ENCODE results near the gene ROCK2. TPM values are rescaled to one million over a fixed set of nuclear protein-coding genes. Genes with fewer than 3 reads are reported as not detected.
A peak's percentile ranks its signal among the peaks of the same experiment; 100 is the strongest.

ROCK2 gene
- total RNA-seq, 4 donors from 2014 or later, result 42.0 to 85.4 (median 70.7) TPM

DNA sequence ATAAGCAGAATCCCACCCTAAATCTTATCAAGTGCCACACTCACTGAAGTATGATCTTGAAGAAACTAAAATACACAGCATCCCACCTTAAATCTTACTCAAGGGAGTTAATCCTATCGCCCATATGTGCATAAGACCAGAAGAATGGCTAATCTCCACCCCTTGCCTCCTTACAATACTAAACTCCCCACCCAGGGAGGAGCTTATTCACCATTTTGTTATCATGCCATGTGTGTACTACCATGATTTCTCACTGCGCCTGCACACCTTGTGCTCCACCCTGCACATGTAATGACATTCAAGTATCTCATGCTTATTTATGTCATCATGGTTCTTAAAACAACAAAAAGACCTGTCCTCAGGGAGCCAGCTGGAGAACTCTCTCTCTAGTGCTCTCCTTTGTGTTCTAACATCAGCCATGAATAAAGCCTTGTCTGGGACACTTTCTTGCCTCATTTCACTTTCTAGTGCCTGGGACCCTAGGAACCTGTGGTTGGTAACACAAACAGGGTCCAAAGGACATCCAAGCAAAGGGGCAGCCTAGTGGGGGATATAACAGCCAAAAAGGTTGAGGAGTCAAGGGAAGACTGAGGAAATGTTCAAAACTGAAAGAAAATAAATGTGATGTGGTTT is 101.8 kb downstream of the ROCK2 start:
- Histone ChIP-seq H3K9me3 (no peaks in the 10 kb centered on the region), H3K4me3 (no peak overlapping the region), H3K4me1 (peaks cover 0 to 5% of the 10 kb centered on the region in 2 donors), H3K27ac (no peak overlapping the region), H3K36me3 (peaks cover 0 to 10% of the 10 kb centered on the region in 2 donors), H3K27me3 (no peaks in the 10 kb centered on the region)
- ATAC-seq (no peak), DNase-seq (no peak)
- intact Hi-C loops (cut with DNase I; ENCODE audit: low total_unique reads) (no loop called here), in situ Hi-C loops (cut with MboI; ENCODE audit: low sequenced_read_pairs in 4 of 4) (no loop called here)
- no peak for TF ChIP-seq POLR2A (IDR thresholded peaks at IDR 0.05)
- TF ChIP-seq, protein P1, sequence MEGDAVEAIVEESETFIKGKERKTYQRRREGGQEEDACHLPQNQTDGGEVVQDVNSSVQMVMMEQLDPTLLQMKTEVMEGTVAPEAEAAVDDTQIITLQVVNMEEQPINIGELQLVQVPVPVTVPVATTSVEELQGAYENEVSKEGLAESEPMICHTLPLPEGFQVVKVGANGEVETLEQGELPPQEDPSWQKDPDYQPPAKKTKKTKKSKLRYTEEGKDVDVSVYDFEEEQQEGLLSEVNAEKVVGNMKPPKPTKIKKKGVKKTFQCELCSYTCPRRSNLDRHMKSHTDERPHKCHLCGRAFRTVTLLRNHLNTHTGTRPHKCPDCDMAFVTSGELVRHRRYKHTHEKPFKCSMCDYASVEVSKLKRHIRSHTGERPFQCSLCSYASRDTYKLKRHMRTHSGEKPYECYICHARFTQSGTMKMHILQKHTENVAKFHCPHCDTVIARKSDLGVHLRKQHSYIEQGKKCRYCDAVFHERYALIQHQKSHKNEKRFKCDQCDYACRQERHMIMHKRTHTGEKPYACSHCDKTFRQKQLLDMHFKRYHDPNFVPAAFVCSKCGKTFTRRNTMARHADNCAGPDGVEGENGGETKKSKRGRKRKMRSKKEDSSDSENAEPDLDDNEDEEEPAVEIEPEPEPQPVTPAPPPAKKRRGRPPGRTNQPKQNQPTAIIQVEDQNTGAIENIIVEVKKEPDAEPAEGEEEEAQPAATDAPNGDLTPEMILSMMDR (IDR thresholded peaks at IDR 0.05 in 4 of 5, conservative IDR thresholded peaks at IDR 0.05 in 1 of 5), result no peak

DNA sequence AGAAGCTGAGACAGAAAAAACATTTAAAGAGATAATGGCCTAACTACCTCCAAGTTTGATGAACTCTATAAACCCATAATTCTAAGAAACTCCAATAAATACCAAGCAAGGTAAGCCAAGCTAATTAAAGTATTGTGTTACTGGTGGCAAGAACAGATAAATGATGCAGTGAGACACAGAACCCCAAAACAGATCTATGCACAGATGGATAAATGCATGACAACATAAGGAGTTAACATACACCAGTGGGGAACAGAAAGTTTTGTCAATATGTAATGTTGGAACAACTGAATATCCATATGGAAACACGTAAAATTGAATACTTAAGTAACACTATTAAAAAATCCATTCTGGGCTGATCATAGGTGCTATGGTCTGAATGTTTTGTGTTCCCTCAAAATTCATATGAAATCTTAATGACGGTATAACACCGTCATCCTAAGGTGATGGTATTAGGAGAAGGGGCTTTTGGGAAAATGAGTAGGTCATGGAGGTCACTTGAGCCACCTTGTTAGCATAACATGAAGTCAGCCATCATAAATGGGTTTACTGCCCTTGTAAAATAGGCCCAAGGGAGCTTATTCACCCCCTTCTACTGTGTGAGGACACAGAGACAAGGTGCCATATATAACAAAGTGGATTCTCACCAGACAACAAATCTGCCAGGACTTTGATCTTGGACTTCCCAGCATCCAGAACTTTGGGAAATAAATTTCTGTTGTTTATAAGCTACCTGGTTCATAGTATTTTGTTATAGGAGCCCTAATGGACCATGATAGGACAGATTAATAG is 102.8 kb downstream of the ROCK2 start:
- intact Hi-C loops (cut with DNase I; ENCODE audit: low total_unique reads) (no loop called here), in situ Hi-C loops (cut with MboI; ENCODE audit: low sequenced_read_pairs in 4 of 4) (no loop called here)
- no peaks in the 10 kb centered on the region for H3K36me3 ChIP-seq
- no peak for TF ChIP-seq POLR2A (IDR thresholded peaks at IDR 0.05)
- TF ChIP-seq, protein P1 (IDR thresholded peaks at IDR 0.05 in 4 of 5, conservative IDR thresholded peaks at IDR 0.05 in 1 of 5), result no peak
- H3K4me3 ChIP-seq, result no peak overlapping the region
- DNase-seq, result no peak
- H3K27me3 ChIP-seq, result no peaks in the 10 kb centered on the region
- H3K27ac ChIP-seq, result no peak overlapping the region
- no peaks in the 10 kb centered on the region for H3K9me3 ChIP-seq
- no peak for ATAC-seq
- H3K4me1 ChIP-seq, result peaks cover 0 to 5% of the 10 kb centered on the region in 2 donors

DNA sequence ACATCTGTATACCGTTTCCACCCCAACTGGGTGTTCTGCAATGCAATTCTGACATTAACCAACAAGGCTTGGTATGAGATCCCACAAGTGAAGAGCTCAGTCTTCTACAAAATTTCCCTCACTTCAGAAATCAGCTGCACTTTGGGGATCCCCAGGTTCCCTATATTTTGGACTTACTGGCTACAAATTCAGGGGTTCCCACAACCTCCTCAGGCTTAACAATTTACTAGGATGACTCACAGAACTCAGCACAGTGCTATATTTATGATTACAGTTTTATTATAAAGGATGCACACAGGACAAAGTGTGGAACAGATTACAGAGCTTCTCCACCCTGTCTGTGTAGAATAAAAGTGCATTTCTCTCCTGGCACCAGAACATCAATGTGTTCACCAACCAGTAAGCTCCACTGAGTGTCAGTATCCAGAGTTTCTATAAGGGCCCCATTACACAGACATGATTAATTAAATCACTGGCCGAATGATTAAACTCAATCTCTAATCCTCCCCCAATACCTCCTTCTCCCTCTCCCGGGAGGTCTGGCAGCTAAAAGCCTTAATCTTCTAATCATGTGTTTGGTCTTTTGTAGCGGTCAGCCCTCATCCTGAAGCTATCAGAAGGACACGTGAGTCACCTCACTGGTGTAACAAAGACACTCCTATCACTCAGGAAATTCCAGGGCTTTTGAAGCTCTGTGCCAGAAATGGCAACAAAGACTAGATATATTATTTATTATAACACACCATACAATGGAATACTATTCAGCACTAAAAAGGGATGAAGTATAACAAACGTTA is 104.6 kb downstream of the ROCK2 start:
- no peaks in the 10 kb centered on the region for H3K27me3 ChIP-seq
- no peak for TF ChIP-seq POLR2A (IDR thresholded peaks at IDR 0.05)
- TF ChIP-seq, protein P1 (IDR thresholded peaks at IDR 0.05 in 4 of 5, conservative IDR thresholded peaks at IDR 0.05 in 1 of 5), result no peak
- H3K9me3 ChIP-seq, result no peaks in the 10 kb centered on the region
- intact Hi-C loops (cut with DNase I; ENCODE audit: low total_unique reads), result loop anchor here (5.0 to 10.0 kb wide), 2 partner anchors 102 to 105 kb away; partner anchors contain the start of gene ROCK2
- no peak for DNase-seq
- peaks cover 15 to 19% of the 10 kb centered on the region in 2 donors for H3K4me1 ChIP-seq
- no peaks in the 10 kb centered on the region for H3K36me3 ChIP-seq
- H3K4me3 ChIP-seq, result no peak overlapping the region
- H3K27ac ChIP-seq, result peak overlapping the region; percentile 19 to 32 (median 26)
- ATAC-seq, result no peak
- in situ Hi-C loops (cut with MboI; ENCODE audit: low sequenced_read_pairs in 4 of 4), result loop anchor here (5.0 to 10.0 kb wide), 4 partner anchors 165 to 205 kb away; no protein-coding TSS in a partner anchor

DNA sequence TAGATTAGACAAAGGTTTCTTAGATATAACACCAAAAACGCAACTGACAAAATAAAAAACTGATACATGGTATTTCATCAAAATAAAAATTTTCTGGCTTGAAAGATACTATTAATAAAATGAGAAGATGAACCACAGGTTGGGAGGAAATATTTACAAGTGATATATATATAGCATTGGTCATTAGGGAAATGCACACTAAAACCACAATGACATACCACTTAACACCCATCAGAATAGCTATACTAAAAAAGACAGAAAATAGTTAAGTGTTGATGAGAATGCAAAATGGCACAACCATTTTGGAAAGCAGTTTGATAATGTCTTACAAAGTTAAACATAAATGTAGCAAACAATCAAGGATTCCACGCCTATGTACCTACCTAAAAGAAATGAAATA is 105.3 kb downstream of the ROCK2 start:
- intact Hi-C loops (cut with DNase I; ENCODE audit: low total_unique reads), result loop anchor here (5.0 to 10.0 kb wide), 2 partner anchors 103 to 104 kb away; partner anchors contain the start of gene ROCK2
- TF ChIP-seq, protein P1 (IDR thresholded peaks at IDR 0.05 in 4 of 5, conservative IDR thresholded peaks at IDR 0.05 in 1 of 5), result no peak
- TF ChIP-seq POLR2A (IDR thresholded peaks at IDR 0.05), result no peak
- Histone ChIP-seq H3K4me1 (peaks cover 22% of the 10 kb centered on the region in 2 donors), H3K9me3 (no peaks in the 10 kb centered on the region), H3K36me3 (no peaks in the 10 kb centered on the region), H3K27me3 (no peaks in the 10 kb centered on the region), H3K4me3 (no peak overlapping the region), H3K27ac (peak overlapping the region in 1 of 4 donors; percentile 32)
- ATAC-seq, result no peak
- in situ Hi-C loops (cut with MboI; ENCODE audit: low sequenced_read_pairs in 4 of 4), result loop anchor here (5.0 to 10.0 kb wide), 4 partner anchors 166 to 206 kb away; no protein-coding TSS in a partner anchor
- DNase-seq, result no peak
